H1 (cell line): ENCODE results near the gene UCP2. TPM values are rescaled to one million over a fixed set of nuclear protein-coding genes. Genes with fewer than 3 reads are reported as not detected.
A peak's percentile ranks its signal among the peaks of the same experiment; 100 is the strongest.

ENCODE experiments used
- ASH2L ChIP-seq: fragments of 200-600, 300-600 bp; sonication (generic); IDR thresholded peaks from one replicate; pipeline ENCODE4 v1.7.1; 2017; ENCODE audit warnings: low read length
- CHD7 ChIP-seq: fragments of 300-600 bp; sonication (generic); IDR thresholded peaks from 2 replicates; pipeline ENCODE4 v1.7.1; 2012; ENCODE audit warnings: low read length, moderate library complexity, mild to moderate bottlenecking, inconsistent platforms; ENCODE audit not compliant: insufficient replicate concordance
- NANOG ChIP-seq: IDR thresholded peaks from 2 replicates; pipeline ENCODE4 v1.6.1; 2011; ENCODE audit warnings: low read length, low read depth, mild to moderate bottlenecking, inconsistent platforms; ENCODE audit not compliant: insufficient read depth, poor library complexity, severe bottlenecking
- RXRA ChIP-seq: IDR thresholded peaks from 2 replicates; pipeline ENCODE4 v1.6.1; 2011; ENCODE audit warnings: low read depth, mild to moderate bottlenecking, low read length, moderate library complexity; ENCODE audit not compliant: insufficient read depth
- SIX5 ChIP-seq: IDR thresholded peaks from 2 replicates; pipeline ENCODE4 v1.6.1; 2011; ENCODE audit warnings: mild to moderate bottlenecking, low read depth, low read length
- TBP ChIP-seq: IDR thresholded peaks from 2 replicates; pipeline ENCODE4 v1.6.1; 2011; ENCODE audit warnings: low read depth, low read length, improper control_type of control experiment
- polyA plus RNA-seq, 7 experiments: library from polyadenylated mRNA; depleted of rRNA in 3 of 7; stranded (reverse) in 5 of 7; unstranded in 2 of 7; fragments of >200 nt in 5 of 7; fragments of 200-250 nt in 2 of 7; gene quantifications; 1 replicate in 5 of 7; 2 replicates in 1 of 7; 4 replicates in 1 of 7; pipeline versions ENCODE4 v1.2.1 to v1.2.3, GENCODE V29; 2011 to 2013; ENCODE audit warnings: missing spikeins in 2 of 7, mixed read lengths in 2 of 7
- total RNA-seq: library from RNA; stranded (reverse); fragmentation: NEBNext Ultra II Directional; extraction: Animal tissue kit (Norgen Biotek cat#: 25700); gene quantifications from 2 replicates; pipeline ENCODE4 v1.2.1, GENCODE V29; 2021
- TF ChIP-seq, protein P1 (sequence below), 3 experiments: IDR thresholded peaks; 1 replicate in 2 of 3; 2 replicates in 1 of 3; pipeline versions ENCODE4 v1.5.1 to v1.6.1; 2011; ENCODE audit warnings: low read length in 3 of 3, mild to moderate bottlenecking in 3 of 3, inconsistent platforms in 2 of 3, low read depth in 1 of 3, moderate library complexity in 1 of 3; ENCODE audit not compliant: insufficient read depth in 1 of 3; ENCODE audit errors: control extremely low read depth in 1 of 3

UCP2 gene
- total and polyA plus RNA-seq, 2 of the 8 experiments (the other 6 are each of a cell fraction or from before 2014, with no cell fraction given): 46.2 to 55.2 TPM

GRCh38 chr11:73989156-73989555, 6.5 kb upstream of the UCP2 start (continued):
- no peak for TF ChIP-seq CHD7
- TF ChIP-seq SIX5: no peak
- TF ChIP-seq ASH2L: no peak
- no peak for TF ChIP-seq RXRA
- TF ChIP-seq, protein P1, sequence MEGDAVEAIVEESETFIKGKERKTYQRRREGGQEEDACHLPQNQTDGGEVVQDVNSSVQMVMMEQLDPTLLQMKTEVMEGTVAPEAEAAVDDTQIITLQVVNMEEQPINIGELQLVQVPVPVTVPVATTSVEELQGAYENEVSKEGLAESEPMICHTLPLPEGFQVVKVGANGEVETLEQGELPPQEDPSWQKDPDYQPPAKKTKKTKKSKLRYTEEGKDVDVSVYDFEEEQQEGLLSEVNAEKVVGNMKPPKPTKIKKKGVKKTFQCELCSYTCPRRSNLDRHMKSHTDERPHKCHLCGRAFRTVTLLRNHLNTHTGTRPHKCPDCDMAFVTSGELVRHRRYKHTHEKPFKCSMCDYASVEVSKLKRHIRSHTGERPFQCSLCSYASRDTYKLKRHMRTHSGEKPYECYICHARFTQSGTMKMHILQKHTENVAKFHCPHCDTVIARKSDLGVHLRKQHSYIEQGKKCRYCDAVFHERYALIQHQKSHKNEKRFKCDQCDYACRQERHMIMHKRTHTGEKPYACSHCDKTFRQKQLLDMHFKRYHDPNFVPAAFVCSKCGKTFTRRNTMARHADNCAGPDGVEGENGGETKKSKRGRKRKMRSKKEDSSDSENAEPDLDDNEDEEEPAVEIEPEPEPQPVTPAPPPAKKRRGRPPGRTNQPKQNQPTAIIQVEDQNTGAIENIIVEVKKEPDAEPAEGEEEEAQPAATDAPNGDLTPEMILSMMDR (IDR thresholded peaks at IDR 0.05; ENCODE audit: control extremely low read depth in 1 of 3, insufficient read depth in 1 of 3, low read depth in 1 of 3, low read length in 3 of 3): peak in 1 of 3 experiments; percentile 11; a peak in 2 of 4 replicates
- no peak for TF ChIP-seq TBP
- no peak for TF ChIP-seq NANOG
